ENCODE data around the gene CREBBP. TPM values are rescaled to one million over a fixed set of nuclear protein-coding genes. Genes with fewer than 3 reads are reported as not detected.
"Not testable (repeated sequence)": the region's sequence is repeated elsewhere in the genome, so short reads cannot be mapped to it uniquely, and the experiment has no call there.

Gene CREBBP
- 9.4 and 15.9 TPM in 2 replicates for total RNA-seq

DNA sequence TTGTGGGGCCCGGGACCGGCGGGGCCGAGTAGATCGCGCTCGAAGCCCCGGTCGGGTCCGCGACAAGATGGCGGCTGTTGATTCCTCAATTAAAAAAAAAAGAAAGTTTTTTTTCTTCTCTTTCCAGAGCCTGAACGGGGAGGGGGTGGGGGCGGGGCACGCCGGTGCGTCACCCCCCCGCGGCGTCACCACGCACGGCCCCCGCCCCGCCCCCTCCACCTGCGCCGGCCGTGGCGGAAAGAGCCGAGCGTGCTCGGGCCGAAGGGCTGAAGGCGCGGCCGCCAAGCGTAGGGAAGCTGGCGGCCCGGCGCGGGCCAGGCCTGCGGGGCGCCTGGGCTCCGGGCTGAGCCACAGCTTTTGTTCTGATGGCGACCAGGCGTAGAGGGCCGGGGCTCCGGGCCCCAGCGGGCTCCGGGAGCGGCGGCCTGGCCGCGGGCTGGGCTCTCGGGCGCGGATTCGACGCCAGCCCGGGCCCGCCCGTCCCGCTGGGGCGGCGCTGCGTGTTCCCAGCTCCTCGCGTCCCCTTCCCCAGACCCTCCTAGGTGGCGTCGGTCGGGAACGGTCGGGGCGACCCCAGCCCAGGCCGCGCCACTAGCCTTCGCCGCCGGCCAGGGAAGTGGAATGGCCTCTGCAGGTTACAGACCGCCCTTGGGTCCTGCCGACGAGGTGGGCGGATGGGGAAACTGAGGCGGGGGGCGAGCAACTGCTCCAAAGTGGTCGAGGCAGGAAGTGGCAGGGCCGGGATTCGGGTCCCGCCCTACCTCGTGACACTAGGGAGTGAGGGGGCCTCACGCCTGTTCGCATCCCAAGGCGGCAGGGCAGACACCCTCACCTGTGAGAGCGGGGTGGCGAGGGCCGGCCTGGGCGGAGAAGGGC, at the start of gene CREBBP:
TSS of gene CREBBP (minus strand) at position 91 of the 876 bp plus-strand sequence. CDS start 797 bp downstream, outside the sequence.
- peak; percentile 91 to 94 for DNase-seq (ENCODE audit: low read depth in 2 of 2)

GRCh38 chr16:3927147-3927546, 46.6 kb upstream of the CREBBP start:
- not testable (repeated sequence) for DNase-seq (ENCODE audit: low read depth in 2 of 2)

DNA sequence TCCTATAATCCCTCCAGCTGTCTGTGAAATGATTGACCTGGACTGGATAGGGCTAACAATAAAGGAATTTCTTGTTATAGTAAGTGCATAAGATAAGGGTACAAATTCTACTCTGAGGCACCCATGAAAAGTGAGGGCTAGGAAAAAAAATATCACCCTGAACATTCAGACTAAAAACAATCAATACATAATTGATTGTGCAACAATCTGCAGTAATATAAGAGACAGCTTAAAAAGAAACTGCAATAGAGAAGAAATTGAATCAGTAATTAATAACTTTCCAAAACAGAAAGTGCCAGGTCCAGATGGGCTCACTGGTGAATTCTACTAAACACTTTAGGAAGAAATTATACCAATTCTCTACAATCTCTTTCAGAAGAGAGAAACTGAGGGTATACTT, 44.2 kb upstream of the CREBBP start:
- DNase-seq (ENCODE audit: low read depth in 2 of 2): no peak

GRCh38 chr16:3922241-3922640, 41.7 kb upstream of the CREBBP start:
- DNase-seq (ENCODE audit: low read depth in 2 of 2): no peak

- no peak for DNase-seq (ENCODE audit: low read depth in 2 of 2)
Measured at GRCh38 chr16:3920206-3920605, 39.7 kb upstream of the CREBBP start.

- DNase-seq (ENCODE audit: low read depth in 2 of 2): no peak
Measured at GRCh38 chr16:3919413-3919812, 38.9 kb upstream of the CREBBP start.

DNA sequence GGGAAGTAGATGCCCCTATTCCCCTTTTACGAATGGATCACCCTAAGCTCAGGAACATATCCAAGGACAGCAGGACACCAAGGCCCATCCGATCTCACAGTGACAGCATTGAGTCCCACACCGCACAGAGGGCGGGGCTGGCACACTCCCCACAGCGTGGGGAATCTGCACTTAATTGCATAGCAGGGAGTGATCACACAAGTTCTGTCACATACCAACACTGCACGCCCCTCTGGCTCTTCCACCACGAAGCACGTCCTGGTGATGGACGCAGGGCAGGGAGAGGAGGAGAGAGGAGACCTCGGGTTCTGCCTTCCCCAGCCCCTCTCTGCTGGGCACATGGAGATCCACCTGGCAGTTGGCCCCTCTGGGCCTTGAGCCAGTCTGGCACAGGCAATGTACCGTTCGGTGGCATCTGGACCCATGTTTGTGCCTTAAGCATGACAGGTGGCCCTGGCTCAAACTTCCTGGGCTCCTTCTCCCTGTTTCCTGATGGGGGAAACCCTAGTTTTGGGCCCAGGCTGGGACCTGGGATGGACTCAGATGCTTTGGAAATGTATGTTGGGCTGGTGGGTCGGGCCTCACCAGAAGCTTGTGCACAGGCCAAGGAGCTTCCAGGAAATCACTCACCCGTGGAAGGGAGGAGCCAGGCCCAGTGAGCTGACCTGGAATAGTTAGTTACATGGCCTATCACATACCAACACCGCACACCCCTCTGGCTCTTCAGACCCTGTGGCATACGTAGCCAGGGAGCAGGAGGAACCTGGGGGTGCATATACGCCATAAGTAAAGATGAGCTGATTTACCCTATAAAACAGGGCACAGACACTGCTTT, 35.1 kb upstream of the CREBBP start:
- no peak for DNase-seq (ENCODE audit: low read depth in 2 of 2)

- no peak for DNase-seq (ENCODE audit: low read depth in 2 of 2)
Measured at GRCh38 chr16:3912897-3913296, 32.4 kb upstream of the CREBBP start.

- DNase-seq (ENCODE audit: low read depth in 2 of 2): no peak
Measured at GRCh38 chr16:3912373-3912772, 31.9 kb upstream of the CREBBP start.

- DNase-seq (ENCODE audit: low read depth in 2 of 2): not testable (repeated sequence)
Measured at GRCh38 chr16:3911741-3912140, 31.2 kb upstream of the CREBBP start.

GRCh38 chr16:3909791-3910583, 29.5 kb upstream of the CREBBP start:
- no peak for DNase-seq (ENCODE audit: low read depth in 2 of 2)

DNA sequence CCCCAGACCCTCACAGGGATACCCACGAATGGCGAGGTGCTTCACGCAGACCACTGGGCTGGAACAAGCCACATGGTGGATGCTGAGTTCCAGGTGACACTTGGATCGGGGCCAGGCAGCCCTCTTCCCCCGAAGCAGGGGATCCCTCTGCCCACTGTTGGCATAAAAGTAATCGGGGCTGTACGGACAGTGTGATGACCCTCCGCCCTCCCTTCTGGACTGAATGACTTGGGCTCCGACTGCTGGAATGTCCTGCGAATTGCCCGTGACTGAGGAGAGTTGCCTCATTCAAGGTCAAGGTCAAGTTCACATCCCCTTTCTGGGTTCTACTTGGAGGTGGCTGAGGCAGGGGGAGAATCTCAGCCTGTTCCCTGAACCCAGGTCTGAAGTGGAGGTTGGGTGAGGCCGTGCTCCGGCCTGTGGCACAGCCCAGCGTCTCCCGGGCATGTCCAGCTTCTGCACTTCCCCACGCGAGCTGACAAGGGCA, 28.5 kb upstream of the CREBBP start:
- no peak for DNase-seq (ENCODE audit: low read depth in 2 of 2)

DNA sequence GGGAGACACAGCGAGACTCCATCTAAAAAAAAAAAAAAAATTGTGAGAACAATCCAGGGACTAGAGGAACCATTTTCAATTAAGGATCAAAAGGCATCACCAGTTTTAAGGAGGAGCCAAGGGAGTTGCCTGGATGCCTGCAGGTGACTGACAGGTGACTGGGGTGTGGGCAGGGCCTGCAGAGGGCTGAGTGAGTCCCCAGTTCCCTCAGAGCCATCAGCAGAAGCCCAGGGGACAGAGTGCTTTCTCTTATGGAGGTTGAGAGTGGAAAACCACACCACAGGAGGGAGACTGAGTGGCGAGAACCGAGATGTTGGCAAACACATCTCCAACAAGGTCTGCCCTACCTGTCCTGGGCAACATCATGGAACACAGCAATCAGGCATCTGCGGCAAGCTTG, 27.1 kb upstream of the CREBBP start:
- DNase-seq (ENCODE audit: low read depth in 2 of 2): no peak

- no peak for DNase-seq (ENCODE audit: low read depth in 2 of 2)
Measured at GRCh38 chr16:3906363-3906762, 25.9 kb upstream of the CREBBP start.

DNA sequence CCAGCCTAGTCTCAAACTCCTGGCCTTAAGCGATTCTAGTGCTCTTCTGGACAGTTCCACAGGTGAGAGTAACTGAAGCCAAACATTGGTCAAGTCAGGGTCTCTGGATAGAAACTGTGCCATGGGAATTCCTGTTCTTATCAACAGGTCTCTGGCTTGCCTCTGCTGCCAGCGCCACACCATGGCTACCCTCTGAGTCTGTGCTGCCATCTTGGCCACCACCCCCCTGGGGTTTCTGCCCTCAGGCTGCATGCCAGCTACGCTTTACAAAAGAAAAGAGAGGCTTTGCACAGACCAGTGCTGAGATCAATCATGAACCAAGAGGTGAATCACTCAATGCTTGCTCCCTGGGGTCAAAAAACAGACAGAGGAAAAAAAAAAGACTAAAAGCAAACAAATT, 24.4 kb upstream of the CREBBP start:
- no peak for DNase-seq (ENCODE audit: low read depth in 2 of 2)

DNA sequence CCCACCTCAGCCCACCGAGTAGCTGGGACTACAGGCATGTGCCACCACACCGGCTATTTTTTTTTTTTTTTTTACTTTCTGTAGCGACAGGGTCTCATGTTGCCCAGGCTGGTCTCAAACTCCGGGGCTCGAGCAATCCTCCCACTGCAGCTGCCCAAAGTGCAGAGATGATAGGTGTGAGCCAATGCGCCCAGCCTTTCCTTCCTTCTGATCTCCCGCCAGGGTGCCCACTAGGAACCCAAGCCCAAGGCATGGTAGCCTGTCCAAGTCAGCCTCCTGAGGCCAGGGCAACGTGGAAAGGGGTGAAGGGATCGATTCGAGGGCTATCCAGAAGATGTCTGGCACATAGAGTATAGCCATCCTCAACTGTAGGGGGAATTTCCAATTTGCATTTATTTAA, 9.6 kb upstream of the CREBBP start:
- no peak for DNase-seq (ENCODE audit: low read depth in 2 of 2)

GRCh38 chr16:3889059-3889458, 8.5 kb upstream of the CREBBP start:
- no peak for DNase-seq (ENCODE audit: low read depth in 2 of 2)

GRCh38 chr16:3885999-3886398, 5.5 kb upstream of the CREBBP start:
- DNase-seq (ENCODE audit: low read depth in 2 of 2): not testable (repeated sequence)

- DNase-seq (ENCODE audit: low read depth in 2 of 2): no peak
Measured at GRCh38 chr16:3884398-3884797, 3.9 kb upstream of the CREBBP start.

- no peak for DNase-seq (ENCODE audit: low read depth in 2 of 2)
Measured at GRCh38 chr16:3882531-3882930, 2.0 kb upstream of the CREBBP start.

GRCh38 chr16:3881499-3881990, 1.0 kb upstream of the CREBBP start:
- DNase-seq (ENCODE audit: low read depth in 2 of 2): no peak

Measured in lung microvascular endothelial cell (primary cell).